Peyer's patch (tissue), 4 donors: ENCODE results near the gene CD40. TPM values are rescaled to one million over a fixed set of nuclear protein-coding genes. Genes with fewer than 3 reads are reported as not detected.

Experiments used
- DNase-seq, 3 donors: peaks; one replicate each; pipeline ENCODE4 v3.0.0-alpha.2; 2017 to 2019
- H3K27ac ChIP-seq, 4 donors: fragments of 200-600 bp; sonication (generic); one replicate each; pipeline ENCODE4 v1.5.1; 2016 to 2019
- H3K27me3 ChIP-seq, 2 donors: fragments of 200-600 bp; sonication (generic); one replicate each; pipeline ENCODE4 v1.5.1; 2019
- H3K36me3 ChIP-seq, 3 donors: fragments of 200-600 bp; sonication (generic); one replicate each; pipeline ENCODE4 v1.5.1; 2016 to 2019
- H3K4me1 ChIP-seq, 4 donors: fragments of 200-600 bp; sonication (generic); one replicate each; pipeline ENCODE4 v1.5.1; 2016 to 2019
- H3K4me3 ChIP-seq, 4 donors: fragments of 200-600 bp; sonication (generic); 1 replicate in 3 of 4; 2 replicates in 1 of 4; pipeline ENCODE4 v1.5.1; 2016 to 2019; ENCODE audit warnings: mild to moderate bottlenecking in 1 of 4
- H3K9me3 ChIP-seq, 4 donors: fragments of 200-600 bp; sonication (generic); one replicate each; pipeline ENCODE4 v1.5.1; 2016 to 2019; ENCODE audit warnings: mild to moderate bottlenecking in 1 of 4
- CTCF ChIP-seq, 6 experiments: fragments of 450-650 bp in 4 of 6; fragments of 200-600 bp in 2 of 6; sonication (generic) in 1 of 6; IDR thresholded peaks; one replicate each; pipeline ENCODE4 v1.5.1; 2017 to 2019; ENCODE audit warnings: antibody characterized with exemption in 6 of 6, mild to moderate bottlenecking in 3 of 6, moderate library complexity in 1 of 6
- POLR2A ChIP-seq, 2 donors: fragments of 450-650 bp; IDR thresholded peaks; one replicate each; pipeline ENCODE4 v1.5.1; 2017; ENCODE audit warnings: antibody characterized with exemption in 2 of 2, mild to moderate bottlenecking in 2 of 2, moderate library complexity in 2 of 2
- total RNA-seq, 4 donors: library from RNA; depleted of rRNA; stranded (reverse); fragments of >200 nt; gene quantifications; one replicate each; pipeline ENCODE4 v1.1.0, GENCODE V29; 2016

CD40 gene
- total RNA-seq, 4 donors from 2014 or later, result 1.6 to 17.6 (median 9.3) TPM

GRCh38 chr20:46172961-46173536 is 54.9 kb downstream of the CD40 start:
- Histone ChIP-seq H3K9me3 (no peaks in the 10 kb centered on the region), H3K36me3 (no peaks in the 10 kb centered on the region), H3K27me3 (peaks cover 0 to 14% of the 10 kb centered on the region in 2 donors), H3K4me3 (no peak overlapping the region), H3K4me1 (peaks cover 0 to 8% (median 0%) of the 10 kb centered on the region in 4 donors), H3K27ac (no peak overlapping the region)
- no peak for DNase-seq
- TF ChIP-seq CTCF (IDR thresholded peaks at IDR 0.05) (no peak), POLR2A (IDR thresholded peaks at IDR 0.05) (no peak)

GRCh38 chr20:46173652-46174468 is 55.7 kb downstream of the CD40 start:
- Histone ChIP-seq H3K36me3 (no peaks in the 10 kb centered on the region), H3K4me3 (no peak overlapping the region), H3K27me3 (peaks cover 0 to 14% of the 10 kb centered on the region in 2 donors), H3K4me1 (peaks cover 0 to 8% (median 0%) of the 10 kb centered on the region in 4 donors), H3K27ac (no peak overlapping the region), H3K9me3 (no peaks in the 10 kb centered on the region)
- no peak for DNase-seq
- TF ChIP-seq CTCF (IDR thresholded peaks at IDR 0.05), result no peak
- TF ChIP-seq POLR2A (IDR thresholded peaks at IDR 0.05), result no peak

- Histone ChIP-seq H3K27ac (no peak overlapping the region), H3K4me1 (peaks cover 0 to 8% (median 0%) of the 10 kb centered on the region in 4 donors), H3K4me3 (peak overlapping the region in 2 of 4 donors; percentile 12), H3K27me3 (peaks cover 0 to 14% of the 10 kb centered on the region in 2 donors), H3K36me3 (no peaks in the 10 kb centered on the region), H3K9me3 (no peaks in the 10 kb centered on the region)
- DNase-seq, result peak; percentile 72 to 86 (median 80)
- TF ChIP-seq CTCF (IDR thresholded peaks at IDR 0.05) (peak; percentile 25 to 68 (median 60)), POLR2A (IDR thresholded peaks at IDR 0.05) (no peak)
These were observed 56.5 kb downstream of the CD40 start for GRCh38 chr20:46174469-46175126.

- no peaks in the 10 kb centered on the region for H3K36me3 ChIP-seq
- H3K9me3 ChIP-seq, result no peaks in the 10 kb centered on the region
- H3K4me1 ChIP-seq, result peaks cover 0 to 8% (median 0%) of the 10 kb centered on the region in 4 donors
- DNase-seq, result no peak
- no peak for TF ChIP-seq CTCF (IDR thresholded peaks at IDR 0.05)
- TF ChIP-seq POLR2A (IDR thresholded peaks at IDR 0.05), result no peak
- peaks cover 0 to 14% of the 10 kb centered on the region in 2 donors for H3K27me3 ChIP-seq
- peak overlapping the region in 1 of 4 donors; percentile 12 for H3K4me3 ChIP-seq
- no peak overlapping the region for H3K27ac ChIP-seq
These were observed 57.0 kb downstream of the CD40 start for GRCh38 chr20:46175127-46175494.

- H3K27ac ChIP-seq, result no peak overlapping the region
- H3K36me3 ChIP-seq, result no peaks in the 10 kb centered on the region
- H3K9me3 ChIP-seq, result no peaks in the 10 kb centered on the region
- peaks cover 0 to 14% of the 10 kb centered on the region in 2 donors for H3K27me3 ChIP-seq
- no peak for DNase-seq
- H3K4me1 ChIP-seq, result peaks cover 0 to 8% (median 0%) of the 10 kb centered on the region in 4 donors
- H3K4me3 ChIP-seq, result no peak overlapping the region
- TF ChIP-seq CTCF (IDR thresholded peaks at IDR 0.05) (no peak), POLR2A (IDR thresholded peaks at IDR 0.05) (no peak)
These were observed 58.7 kb downstream of the CD40 start for GRCh38 chr20:46176739-46177378.
